Activated CD8-positive, alpha-beta memory T cell treated with anti-CD3 and anti-CD28 coated beads, Interleukin-2, amount 50 U/mL, for 24 hours (primary cell): Measurements from ENCODE around the gene APMAP.

Experiments used
- DNase-seq: peaks from one replicate; pipeline ENCODE4 v3.0.0-alpha.2; 2020; ENCODE audit errors: extremely low read depth

The APMAP gene

DNA sequence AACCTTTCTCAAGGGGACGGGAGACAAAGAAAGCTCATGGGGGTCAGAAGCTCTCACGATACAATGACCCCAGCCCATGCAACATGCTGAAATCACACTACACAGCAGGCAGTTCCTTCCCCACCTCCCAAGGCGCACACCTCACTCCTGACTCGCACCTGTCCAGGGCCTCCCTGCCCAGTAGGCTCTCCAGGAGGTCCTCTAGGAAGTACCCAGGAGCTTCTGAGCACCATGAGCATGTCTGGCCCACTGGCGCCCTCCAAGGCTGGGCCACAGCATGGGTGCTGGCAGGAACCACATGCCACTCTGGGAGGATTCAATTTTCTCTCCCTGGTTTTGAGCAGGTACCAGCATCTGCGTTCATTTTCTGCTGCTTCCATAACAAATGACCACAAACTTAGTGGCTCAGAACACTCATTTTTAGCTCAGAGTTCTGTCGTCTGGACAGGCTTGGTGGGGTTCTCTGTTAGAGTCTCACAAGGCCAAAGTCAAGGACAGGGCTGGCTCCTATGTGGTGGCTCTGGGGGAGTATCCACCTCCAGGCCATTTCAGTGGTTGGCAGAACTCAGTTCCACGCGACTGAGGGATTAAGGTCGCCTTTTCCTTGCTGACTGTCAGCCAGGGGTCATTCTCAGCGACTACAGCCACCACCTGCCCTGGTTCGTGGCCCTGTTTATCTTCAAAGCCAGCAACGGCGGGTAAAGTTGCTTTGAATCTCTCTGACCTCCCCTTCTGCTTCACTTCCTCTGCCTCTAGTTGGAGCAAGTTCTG lies 32.7 kb upstream of the APMAP start:
- DNase-seq, result no peak

DNA sequence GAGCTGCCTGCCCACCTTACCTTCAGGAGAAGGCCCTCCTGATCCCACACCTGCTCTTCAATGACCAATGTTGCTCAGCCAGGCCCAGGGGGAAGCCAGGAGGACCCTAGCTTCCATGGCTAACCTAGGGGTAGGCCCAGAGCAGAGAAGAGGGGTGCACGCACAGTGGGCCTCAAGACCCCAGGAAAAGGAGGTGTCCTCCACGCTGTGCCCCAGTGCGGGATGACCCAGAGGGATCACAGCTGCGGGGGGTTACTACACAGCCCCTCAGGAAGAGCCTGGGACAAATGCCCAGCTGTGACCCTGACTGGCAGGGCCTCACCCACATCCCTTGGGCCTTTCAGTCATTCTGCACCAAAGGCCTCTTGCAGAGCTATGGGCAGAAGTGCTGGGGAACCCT lies 31.6 kb upstream of the APMAP start:
- no peak for DNase-seq

DNA sequence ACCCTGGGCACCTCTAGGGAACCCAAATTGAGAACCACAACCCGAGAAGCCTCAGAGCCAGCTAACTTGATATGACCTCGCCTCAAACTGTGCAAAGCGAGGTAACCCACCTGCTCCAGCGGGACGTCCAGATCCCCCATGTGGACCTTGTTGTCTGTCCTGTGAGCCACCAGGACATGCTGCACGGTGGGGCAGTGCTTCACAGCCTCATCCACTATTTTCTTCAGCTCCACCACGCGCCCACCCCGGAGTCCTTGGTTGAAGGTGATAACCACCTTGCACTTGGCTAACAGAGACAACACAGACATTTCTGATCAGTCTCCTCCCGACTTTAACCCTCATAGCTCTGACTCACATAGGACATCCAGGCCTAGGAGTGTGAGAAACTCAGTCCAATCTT lies 30.8 kb upstream of the APMAP start:
- DNase-seq, result no peak

DNA sequence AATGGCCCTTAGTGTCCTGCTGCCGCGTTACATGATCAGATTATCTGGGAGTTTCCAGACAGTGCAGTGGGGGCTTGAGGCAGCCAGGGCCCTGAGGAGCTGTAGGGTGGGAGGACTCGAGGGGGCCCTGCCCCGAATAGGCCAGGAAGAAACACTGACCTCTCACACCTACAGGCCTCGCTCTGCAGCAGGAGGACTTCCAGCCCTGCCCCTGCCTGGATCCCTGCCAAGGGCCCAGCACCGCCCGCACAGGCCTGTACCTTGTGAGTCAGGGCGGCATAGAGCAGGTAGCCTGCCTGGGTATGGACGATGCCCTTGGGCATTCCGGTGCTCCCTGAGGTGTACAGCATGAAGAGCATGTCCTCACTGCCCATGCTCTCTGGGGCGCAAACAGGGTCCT lies 30.1 kb upstream of the APMAP start:
- DNase-seq, result no peak

DNA sequence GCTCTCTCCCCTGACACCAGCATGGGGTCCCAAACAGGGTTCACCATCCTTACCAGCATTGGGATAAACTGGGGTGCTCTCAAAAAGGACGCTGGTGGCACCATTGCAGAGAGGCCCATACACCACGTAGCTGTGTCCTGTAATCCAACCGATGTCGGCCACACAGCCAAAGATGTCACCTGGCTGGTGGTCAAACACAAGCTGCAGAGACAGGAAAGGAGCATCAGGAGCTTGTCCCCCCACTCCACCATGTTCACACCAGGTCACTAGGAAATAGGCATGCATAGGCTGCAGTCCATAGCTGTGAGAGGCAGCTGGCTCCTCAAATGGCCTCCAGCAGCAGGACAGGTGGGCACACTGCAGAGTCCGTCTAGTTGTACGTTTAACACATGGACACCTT lies 28.8 kb upstream of the APMAP start:
- no peak for DNase-seq

DNA sequence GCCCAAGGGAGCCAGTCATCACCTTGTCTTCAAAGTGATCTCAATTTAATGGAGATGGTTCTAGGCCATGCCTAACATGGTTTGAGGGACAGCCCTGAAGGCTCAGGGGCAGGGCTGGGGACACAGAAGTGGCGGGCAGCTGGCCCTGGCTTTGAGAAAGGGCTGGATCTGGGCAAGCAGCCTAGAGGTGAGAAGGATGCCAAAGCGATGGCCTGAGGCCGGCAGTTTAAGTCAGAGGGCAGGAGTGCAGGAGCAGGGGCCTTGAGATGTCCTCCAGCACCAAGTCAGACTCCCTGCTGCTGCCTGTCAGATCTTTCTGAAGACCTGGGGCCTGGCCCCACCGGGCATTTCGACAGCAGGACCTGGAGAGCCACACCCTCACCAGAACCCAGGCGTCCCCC lies 28.4 kb upstream of the APMAP start:
- DNase-seq, result no peak

DNA sequence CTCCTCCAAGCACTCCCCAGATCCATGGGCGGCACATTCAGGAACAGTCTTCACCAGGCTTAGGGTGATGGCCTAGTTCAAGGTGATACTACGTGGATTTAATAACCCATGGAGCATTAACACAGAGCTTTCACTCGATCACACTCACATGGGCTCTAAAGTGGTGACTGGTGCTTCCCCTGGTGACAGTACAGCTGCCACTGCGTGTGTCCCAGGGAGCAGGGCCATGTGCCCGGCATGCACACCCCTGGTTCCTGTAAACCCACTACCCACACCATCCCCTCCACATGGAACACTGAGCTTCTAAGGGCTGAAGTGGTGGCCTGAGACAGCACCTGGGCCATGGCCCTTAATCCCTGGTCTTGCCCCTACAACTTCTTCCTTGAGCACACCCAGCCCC lies 27.8 kb upstream of the APMAP start:
- DNase-seq, result no peak

DNA sequence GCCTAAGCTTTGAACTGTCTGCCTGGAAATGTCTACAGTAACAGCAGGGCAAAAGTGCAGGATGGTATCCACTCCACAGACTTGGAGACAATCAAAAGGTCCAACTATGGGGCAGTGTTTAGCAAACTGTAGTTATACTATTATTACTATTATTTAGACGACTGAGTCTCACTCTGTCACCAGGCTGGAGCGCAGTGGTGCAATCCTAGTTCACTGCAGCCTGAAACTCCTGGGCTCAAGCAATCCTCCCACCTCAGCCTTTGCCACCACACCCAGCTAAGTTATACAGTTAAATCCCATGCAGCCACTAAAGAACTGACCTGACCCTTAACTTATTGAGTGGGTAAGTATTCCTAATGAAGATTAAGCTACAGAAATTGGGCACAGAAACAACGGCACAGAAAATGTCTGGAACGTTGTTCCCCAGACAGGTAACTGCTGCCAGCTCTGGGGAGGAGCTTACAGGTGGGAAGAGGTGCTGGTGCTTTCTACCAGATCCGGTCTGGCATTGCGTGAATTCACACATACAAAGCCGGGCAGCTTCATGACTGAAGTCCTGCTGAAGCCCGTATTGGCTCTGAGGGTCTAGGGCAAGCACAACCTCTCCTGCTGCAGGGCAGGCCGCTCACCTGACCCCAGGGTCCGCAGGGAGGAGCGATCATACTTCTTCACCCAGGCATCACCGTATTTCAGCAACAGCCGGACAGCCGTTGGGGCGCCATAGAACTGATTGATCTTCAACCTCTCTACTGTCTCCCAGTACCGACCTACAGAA lies 27.0 kb upstream of the APMAP start:
- no peak for DNase-seq

DNA sequence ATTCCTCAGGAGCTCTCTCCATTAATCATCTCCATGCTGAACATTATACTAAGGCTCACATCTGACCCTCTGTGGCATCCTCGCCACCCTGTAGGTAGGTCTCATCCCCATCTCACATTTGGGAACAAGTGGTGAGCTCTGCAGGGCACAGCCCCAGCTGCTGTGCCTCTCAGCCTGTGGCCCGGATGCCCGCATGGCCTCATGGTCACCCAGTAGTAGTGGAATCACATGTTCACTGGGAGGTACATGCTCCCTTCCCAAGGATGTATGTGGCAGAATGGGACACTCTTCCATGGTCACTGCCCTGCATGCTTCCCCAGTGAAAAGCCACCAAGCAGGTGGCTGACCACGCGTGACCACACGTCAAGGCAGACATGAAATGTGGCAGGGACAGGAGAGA lies 26.3 kb upstream of the APMAP start:
- DNase-seq, result no peak

DNA sequence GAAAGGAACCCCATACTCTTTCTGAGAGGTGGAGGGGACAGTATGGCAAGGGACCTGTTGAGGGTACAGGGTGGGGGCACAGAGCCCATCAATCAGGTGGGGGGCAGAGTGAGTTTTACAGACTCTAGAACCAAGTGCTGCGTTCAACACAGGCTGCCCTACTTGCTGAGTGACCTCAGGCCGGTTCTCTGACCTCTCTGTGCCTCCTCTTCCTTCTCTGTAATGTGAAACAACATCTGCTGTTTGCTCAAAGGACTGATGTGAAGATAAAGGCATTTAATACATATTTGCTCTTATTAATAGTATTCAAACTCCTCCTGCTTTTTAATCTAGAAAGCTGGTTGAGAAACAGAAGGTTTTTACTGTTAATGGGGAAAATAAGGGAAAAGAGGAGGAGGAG lies 25.9 kb upstream of the APMAP start:
- no peak for DNase-seq

DNA sequence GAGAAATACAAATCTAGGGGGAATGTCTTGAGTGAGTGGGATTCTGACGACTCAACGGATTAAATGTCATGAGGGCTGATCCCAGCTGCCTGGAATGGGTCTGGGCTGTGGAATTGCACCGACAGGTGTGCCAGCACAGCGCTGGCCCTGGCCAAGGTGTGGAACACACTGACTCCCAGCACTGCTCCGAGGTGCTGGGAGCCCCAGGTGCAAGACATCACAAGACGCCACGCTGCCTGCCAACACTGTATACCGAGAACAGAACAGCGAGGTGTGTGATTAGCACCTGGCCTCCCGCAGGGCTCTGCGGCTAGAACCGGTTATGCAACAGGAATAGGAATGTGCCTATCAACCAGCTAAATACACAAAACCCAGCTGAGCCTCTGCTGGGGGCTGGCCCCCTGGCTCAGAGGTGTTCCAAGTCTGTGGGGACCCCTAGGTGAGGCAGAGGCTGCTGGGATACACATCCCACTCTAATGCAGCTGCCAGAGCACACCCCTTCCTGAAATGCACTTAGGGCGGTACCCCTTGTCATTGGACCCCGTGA lies 24.8 kb upstream of the APMAP start:
- DNase-seq, result no peak

DNA sequence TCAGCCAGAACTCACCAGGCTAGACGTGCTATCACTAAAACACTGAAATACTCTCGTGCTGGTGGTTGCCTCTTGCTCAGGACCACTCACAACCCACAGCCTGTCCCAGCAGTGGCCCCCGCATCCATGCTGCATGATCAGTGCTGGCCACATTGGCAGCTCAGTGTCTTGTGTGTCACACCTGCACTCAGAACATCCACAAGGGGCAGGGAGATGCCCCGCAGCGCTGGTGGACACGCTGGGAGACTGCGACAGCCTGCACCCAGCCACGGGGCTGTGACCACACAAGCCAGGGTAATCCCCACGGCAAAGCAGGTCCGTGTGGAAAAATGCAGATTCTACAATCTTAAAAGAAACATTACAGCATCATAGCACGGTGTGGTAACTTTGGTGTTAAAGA lies 23.9 kb upstream of the APMAP start:
- no peak for DNase-seq

DNA sequence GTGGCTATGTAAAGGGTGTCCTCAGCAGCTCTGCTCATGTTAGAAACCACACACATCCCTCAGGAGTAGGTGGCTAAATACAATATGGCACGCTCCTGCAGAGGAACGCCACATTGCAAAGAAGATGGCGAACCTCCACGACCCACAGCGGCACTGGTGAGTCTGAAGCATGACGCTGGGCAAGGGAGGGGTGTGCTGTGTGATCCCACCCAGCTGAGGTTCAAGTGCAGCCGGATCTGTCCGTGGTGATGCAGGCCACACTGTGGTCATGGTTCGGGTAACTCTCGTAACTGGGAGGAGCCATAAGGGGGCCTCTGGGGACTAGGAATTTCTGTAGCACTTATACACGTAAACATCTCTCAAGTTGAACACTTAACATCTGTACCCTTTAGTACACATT lies 23.4 kb upstream of the APMAP start:
- no peak for DNase-seq

DNA sequence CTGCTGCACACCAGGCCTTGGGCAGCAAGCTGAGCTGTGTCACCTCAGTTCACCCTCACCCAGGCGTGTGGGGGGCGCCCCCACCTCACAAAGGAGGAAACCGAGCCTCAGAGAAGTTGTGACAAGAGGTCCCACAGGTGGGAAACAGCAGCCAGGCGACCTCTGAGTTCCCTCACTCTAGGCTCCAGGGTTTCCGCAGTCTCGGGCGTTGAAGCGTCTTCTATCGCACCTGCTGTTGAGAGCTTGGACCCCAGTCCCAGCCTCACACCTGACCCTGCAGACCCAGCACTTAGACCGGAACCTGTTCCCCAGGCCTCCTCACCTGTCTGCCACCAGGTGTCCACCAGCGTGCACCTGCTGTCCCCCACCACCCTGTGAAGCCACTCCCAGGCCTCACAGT lies 22.3 kb upstream of the APMAP start:
- no peak for DNase-seq

DNA sequence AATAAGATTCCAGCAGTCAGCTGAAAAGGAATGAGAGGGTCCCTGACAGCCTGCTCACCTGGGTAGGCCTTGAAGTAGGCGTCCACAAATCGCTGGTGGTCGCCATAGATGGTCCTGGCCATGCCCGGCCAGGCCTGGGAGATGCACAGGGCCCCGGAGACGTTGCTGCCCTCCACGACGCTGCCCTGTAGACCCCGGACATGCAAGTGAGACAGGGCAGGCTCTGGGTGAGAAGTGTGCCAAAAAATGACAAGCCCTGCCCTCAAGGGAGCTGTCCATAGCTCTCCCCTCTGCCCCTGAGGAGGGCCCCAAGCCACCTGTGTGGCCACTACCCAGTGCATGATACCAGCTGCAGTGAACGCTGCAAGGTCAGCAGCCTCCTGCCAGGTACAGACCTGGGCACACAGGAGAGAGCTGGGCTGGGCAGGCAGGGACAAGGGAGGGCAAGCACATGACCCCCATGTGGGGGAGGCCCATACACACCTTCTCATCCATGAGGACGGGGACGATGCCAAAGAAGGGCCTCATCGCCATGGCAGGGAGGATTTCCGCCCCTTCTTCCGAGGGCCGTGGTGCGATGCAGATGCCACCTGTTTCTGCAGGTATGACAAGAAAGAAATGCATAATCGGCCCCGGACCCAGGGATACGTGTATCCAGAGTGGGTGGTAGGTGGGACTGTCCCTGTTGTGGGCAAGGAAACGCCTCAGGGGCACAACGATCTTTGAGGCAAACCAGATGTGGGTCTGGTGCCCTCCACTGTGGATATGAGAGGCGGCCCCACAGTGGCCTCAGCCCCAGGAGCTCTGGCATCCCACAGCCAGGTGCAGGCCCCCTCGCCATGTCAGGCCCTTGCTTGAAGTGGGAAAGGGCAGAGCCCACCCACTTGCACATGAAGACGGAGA lies 21.2 kb upstream of the APMAP start:
- DNase-seq, result no peak

DNA sequence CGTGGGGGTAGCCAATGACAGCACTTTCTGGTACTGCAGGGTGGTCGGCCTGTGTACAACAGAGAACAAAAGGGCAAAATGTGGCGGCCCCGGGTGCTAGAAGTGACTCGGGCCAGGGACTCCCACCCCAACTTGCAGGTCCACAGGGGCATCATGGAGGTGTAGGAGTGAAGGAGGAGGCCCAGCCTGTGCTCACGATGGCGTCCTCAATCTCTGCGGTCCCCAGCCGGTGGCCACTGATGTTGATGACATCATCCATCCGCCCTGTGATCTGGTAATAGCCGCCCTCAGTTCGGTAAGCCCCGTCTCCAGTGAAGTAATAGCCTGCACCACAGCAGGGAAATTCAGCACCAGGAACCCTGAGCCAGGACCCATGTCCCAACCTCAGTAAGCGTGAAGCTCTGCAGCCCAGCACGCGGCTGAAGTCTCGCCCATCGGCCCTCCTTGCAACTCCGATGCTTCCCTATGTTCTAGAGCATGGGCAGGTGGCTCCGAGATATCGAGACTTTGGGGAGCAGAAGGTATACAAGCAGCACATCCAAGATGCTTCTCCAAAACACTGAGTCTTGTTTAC lies 20.2 kb upstream of the APMAP start:
- no peak for DNase-seq

DNA sequence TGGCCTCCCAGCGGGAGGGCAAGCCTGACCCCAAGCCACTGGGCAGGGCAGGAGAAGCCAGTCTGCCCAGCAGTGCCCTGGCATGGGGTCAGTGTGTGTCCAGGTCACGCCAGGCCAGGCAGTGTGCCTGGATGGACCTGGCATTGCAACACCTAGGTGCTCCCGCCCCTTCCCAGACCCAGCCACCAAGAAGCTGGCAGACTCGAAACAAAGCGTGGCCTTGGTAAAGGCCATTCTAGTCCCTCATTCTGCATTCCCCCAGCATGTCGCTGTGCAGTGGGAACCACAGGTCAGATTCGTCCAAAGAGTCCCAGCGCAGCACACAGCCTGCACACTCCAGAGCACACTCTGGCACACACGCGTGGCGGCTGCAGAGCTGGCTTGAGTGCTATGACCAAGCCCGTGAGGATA lies 19.3 kb upstream of the APMAP start:
- DNase-seq, result no peak

DNA sequence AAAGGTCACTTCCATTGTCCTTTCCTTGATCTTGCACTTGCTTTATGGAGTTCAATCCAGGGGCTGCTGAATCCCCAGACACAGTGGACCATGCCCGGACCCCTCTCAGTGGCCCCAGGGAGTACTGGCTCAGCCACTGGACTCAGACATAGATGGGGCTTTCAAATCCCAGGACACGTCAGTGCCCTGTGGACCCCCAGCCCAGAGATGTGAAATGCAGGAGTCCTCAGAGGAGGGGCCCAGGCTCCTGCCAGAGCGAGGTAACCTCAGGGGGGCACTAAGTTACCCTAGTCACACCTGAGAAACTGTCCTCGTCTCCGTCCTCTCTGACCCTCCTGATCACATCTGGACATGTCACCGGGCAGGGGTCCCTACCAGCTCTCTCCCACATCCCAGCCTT lies 18.7 kb upstream of the APMAP start:
- DNase-seq, result no peak

DNA sequence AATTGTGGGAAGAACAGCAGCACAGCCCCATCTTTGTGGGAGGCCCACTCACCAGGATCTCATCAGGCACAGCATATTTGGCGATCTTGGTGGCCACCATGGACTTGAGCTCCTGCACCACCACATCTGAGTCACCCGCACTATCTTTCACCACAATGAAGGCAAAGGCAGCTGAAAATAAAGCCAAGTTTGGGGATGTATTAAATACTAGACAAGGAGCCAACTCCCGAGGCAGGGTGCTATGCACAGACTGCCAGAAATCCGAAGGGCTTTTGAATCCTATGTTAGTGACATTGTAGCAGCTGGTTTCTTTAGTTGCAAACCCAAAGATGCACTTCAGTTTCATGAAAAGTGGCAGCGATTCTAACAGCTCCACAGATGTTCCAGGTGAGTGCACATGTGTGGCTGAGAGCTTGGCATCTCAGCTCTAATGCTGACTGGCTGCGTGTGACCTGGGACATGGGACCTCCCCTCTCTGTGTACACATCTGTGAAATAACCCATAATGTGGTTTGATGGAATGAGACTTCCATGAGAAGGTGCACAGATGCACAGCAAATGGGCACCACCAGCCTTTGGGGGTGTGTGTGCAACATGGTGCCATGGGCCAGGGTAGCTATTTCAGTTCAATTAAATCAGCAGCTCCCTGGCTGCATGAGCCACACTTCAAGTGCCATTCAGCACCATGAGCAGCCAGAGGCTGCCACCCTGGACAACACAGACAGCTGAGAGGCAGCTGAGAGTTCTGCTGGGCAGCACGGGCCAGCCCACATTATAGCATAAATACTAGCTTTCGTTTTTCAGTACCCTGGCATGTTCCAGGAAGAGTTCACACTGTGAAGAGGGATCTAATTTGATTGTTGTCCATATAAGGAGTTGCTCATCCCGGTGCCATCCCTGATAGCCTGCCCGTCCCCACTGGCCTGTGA lies 16.9 kb upstream of the APMAP start:
- DNase-seq, result no peak

DNA sequence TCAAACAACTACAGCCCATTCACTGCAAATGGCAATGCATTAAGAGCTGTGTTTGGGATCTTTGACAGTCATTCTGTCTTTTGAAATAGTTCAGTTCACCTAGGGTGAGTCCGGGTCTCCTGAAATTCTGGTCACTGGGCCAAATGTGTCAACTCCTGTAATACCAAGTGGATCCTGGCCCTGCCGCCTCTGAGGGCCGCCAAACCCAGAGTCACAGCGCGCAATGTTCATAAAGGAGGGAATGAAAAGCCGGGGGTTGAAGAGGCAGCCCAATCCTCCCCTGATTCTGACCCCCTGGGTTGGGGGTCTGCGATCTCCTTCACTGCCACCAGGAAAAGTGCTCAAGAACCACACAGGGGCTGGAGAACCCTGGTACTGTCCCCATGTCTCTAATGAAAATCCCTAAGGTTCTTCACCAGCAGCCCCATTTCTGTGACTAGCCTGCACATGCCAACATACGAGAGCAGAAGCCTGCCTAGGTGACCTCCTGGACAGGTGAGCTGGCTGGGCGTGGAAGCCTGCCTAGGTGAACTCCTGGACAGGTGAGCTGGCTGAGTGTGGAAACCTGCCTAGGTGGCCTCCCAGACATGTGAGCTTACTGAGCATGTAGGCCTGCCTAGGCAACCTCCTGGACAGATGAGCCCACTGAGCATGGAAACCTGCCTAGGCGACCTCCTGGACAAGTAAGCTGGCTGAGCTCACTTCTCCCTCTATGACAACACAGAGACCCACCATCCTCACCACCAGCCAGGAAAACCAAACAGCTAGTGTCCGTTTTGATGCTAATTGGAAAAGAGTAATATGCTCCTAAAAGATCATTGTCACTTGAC lies 16.1 kb upstream of the APMAP start:
- no peak for DNase-seq
